A549 (cell line): ENCODE data around the gene KCNG2. TPM values are rescaled to one million over a fixed set of nuclear protein-coding genes. Genes with fewer than 3 reads are reported as not detected.

Source experiments
- ATAC-seq, 2 experiments: fragments of 200-7000 bp in 1 of 2; fragments of >200 bp in 1 of 2; cut with Nextera tagmentation in 1 of 2; cut with Tn5 transposase in 1 of 2; 3 replicates each; pipeline versions ENCODE4 v1.8.0 to v1.9.1; 2018 to 2020; ENCODE audit warnings: mild to moderate bottlenecking in 1 of 2, moderate library complexity in 1 of 2
- CTCF ChIA-PET: fragments of 300-600 bp; sonication (Branson Sonifier 250); formaldehyde crosslinking; extraction: SDS; loops from one replicate; lab custom pipeline; 2021; ENCODE audit warnings: antibody characterized with exemption, inconsistent platforms; lab: Yijun Ruan, JAX
- POLR2A ChIA-PET: fragments of 350-600 bp; formaldehyde crosslinking; extraction: SDS; loops from one replicate; lab custom pipeline; 2021; ENCODE audit warnings: antibody characterized with exemption, inconsistent platforms; lab: Yijun Ruan, JAX
- DNase-seq, 2 experiments: peaks; one replicate each; pipeline versions ENCODE4 v3.0.0 to v3.0.0-alpha.2; 2011 to 2016; ENCODE audit warnings: low read depth in 1 of 2, low spot score in 1 of 2
- FAIRE-seq: peaks from 2 replicates; lab custom pipeline; 2011; peaks lifted over from hg19 to GRCh38; lab: Jason Lieb, UNC
- H3K27ac ChIP-seq, 2 experiments: fragments of >200 bp; sonication (Bioruptor Twin); formaldehyde crosslinking; 3 replicates each; pipeline ENCODE4 v1.5.1; 2016 to 2017
- H3K4me1 ChIP-seq: fragments of >200 bp; sonication (Bioruptor Twin); formaldehyde crosslinking; 3 replicates; pipeline ENCODE4 v1.6.1; 2016
- H3K4me2 ChIP-seq: fragments of >200 bp; sonication (Bioruptor Twin); formaldehyde crosslinking; 3 replicates; pipeline ENCODE4 v1.6.1; 2016
- H3K4me3 ChIP-seq: fragments of >200 bp; sonication (Bioruptor Twin); formaldehyde crosslinking; 3 replicates; pipeline ENCODE4 v1.5.1; 2016
- H3K9me3 ChIP-seq: fragments of >200 bp; sonication (Bioruptor Twin); formaldehyde crosslinking; 3 replicates; pipeline ENCODE4 v1.6.1; 2016
- ATOH8 ChIP-seq: fragments of 250-450 bp; sonication (Bioruptor Pico); IDR thresholded peaks from 2 replicates; pipeline ENCODE4 v1.5.0; 2020; ENCODE audit warnings: low read depth, mild to moderate bottlenecking, moderate library complexity
- CBX2 ChIP-seq: fragments of 200-600 bp; sonication (generic); IDR thresholded peaks from 2 replicates; pipeline ENCODE4 v1.6.1; 2016; ENCODE audit warnings: low read depth, mild to moderate bottlenecking, borderline replicate concordance
- CEBPB ChIP-seq, 2 experiments: fragments of >200 bp in 1 of 2; sonication (Bioruptor Twin) in 1 of 2; formaldehyde crosslinking in 1 of 2; IDR thresholded peaks; 2 replicates each; pipeline ENCODE4 v1.6.1; 2012 to 2016
- CHD2 ChIP-seq: fragments of 150-350 bp; IDR thresholded peaks from 2 replicates; pipeline ENCODE4 v1.6.1; 2014; ENCODE audit warnings: low read length; ENCODE audit not compliant: partially characterized antibody
- CTCF ChIP-seq: fragments of >200 bp; sonication (Bioruptor Twin); formaldehyde crosslinking; IDR thresholded peaks from 3 replicates; pipeline ENCODE4 v1.5.1; 2016
- ELK1 ChIP-seq: fragments of 150-350 bp; IDR thresholded peaks from 2 replicates; pipeline ENCODE4 v1.6.1; 2014; ENCODE audit warnings: low read depth, mild to moderate bottlenecking, low read length
- FOSB ChIP-seq: fragments of 250-450 bp; sonication (Bioruptor Pico); IDR thresholded peaks from 2 replicates; pipeline ENCODE4 v1.5.0; 2020; ENCODE audit warnings: mild to moderate bottlenecking, moderate library complexity
- FOXS1 ChIP-seq: fragments of 250-450 bp; sonication (Bioruptor Pico); IDR thresholded peaks from 2 replicates; pipeline ENCODE4 v1.5.0; 2020; ENCODE audit warnings: mild to moderate bottlenecking, moderate library complexity
- HDAC2 ChIP-seq: fragments of 200-600 bp; sonication (generic); IDR thresholded peaks from 2 replicates; pipeline ENCODE4 v1.6.1; 2016
- HEYL ChIP-seq: fragments of 250-450 bp; sonication (Bioruptor Pico); IDR thresholded peaks from 2 replicates; pipeline ENCODE4 v1.8.0; 2021; ENCODE audit warnings: mild to moderate bottlenecking, moderate library complexity
- HOXB5 ChIP-seq: fragments of 250-450 bp; sonication (Bioruptor Pico); IDR thresholded peaks from 2 replicates; pipeline ENCODE4 v1.5.0; 2020; ENCODE audit warnings: mild to moderate bottlenecking, moderate library complexity
- JUN ChIP-seq, 2 experiments: fragments of >200 bp; sonication (Bioruptor Twin); formaldehyde crosslinking; IDR thresholded peaks; 2 replicates in 1 of 2; 3 replicates in 1 of 2; pipeline ENCODE4 v1.6.1; 2016 to 2017
- KDM5A ChIP-seq: fragments of 200-600 bp; sonication (generic); IDR thresholded peaks from 2 replicates; pipeline ENCODE4 v1.6.1; 2016; ENCODE audit warnings: antibody characterized with exemption, mild to moderate bottlenecking
- MAFK ChIP-seq: fragments of 450-650 bp; IDR thresholded peaks from 2 replicates; pipeline ENCODE4 v1.6.1; 2014; ENCODE audit not compliant: partially characterized antibody
- MAX ChIP-seq: IDR thresholded peaks from 2 replicates; pipeline ENCODE4 v1.6.1; 2012
- MYC ChIP-seq: IDR thresholded peaks from 2 replicates; pipeline ENCODE4 v1.6.1; 2012; ENCODE audit warnings: mild to moderate bottlenecking, inconsistent platforms, low read length, improper control_type of control experiment, borderline replicate concordance
- NFE2L2 ChIP-seq: fragments of 150-350 bp; conservative IDR thresholded peaks from 2 replicates; pipeline ENCODE4 v1.6.1; 2014; ENCODE audit warnings: low read length
- NPAS2 ChIP-seq: fragments of 250-450 bp; sonication (Bioruptor Pico); IDR thresholded peaks from 2 replicates; pipeline ENCODE4 v1.8.0; 2022; ENCODE audit warnings: mild to moderate bottlenecking, moderate library complexity, borderline replicate concordance
- POLR2A ChIP-seq: IDR thresholded peaks from 2 replicates; pipeline ENCODE4 v1.6.1; 2012; ENCODE audit warnings: mild to moderate bottlenecking, low read length
- RAD21 ChIP-seq, 2 experiments: fragments of >200 bp in 1 of 2; sonication (Bioruptor Twin) in 1 of 2; formaldehyde crosslinking in 1 of 2; IDR thresholded peaks in 1 of 2; conservative IDR thresholded peaks in 1 of 2; 2 replicates in 1 of 2; 3 replicates in 1 of 2; pipeline ENCODE4 v1.6.1; 2012 to 2018; ENCODE audit warnings: inconsistent platforms in 1 of 2
- RCOR1 ChIP-seq: fragments of 150-350 bp; IDR thresholded peaks from 2 replicates; pipeline ENCODE4 v1.6.1; 2014; ENCODE audit warnings: antibody characterized with exemption, low read length, low read depth
- RFX5 ChIP-seq: fragments of 450-650 bp; IDR thresholded peaks from 2 replicates; pipeline ENCODE4 v1.7.1; 2014; ENCODE audit warnings: antibody characterized with exemption, mild to moderate bottlenecking, moderate library complexity
- RNF2 ChIP-seq: fragments of 200-600 bp; sonication (generic); IDR thresholded peaks from 2 replicates; pipeline ENCODE4 v1.6.1; 2016; ENCODE audit warnings: low read depth, mild to moderate bottlenecking, antibody characterized with exemption, moderate library complexity, borderline replicate concordance
- SMC3 ChIP-seq: fragments of >200 bp; sonication (Bioruptor Twin); formaldehyde crosslinking; IDR thresholded peaks from 3 replicates; pipeline ENCODE4 v1.6.1; 2018; ENCODE audit warnings: inconsistent platforms
- TFCP2L1 ChIP-seq: fragments of 250-450 bp; sonication (Bioruptor Pico); IDR thresholded peaks from 2 replicates; pipeline ENCODE4 v1.5.0; 2021; ENCODE audit warnings: mild to moderate bottlenecking
- ZFP36 ChIP-seq: fragments of 450-650 bp; IDR thresholded peaks from 2 replicates; pipeline ENCODE4 v1.6.1; 2014; ENCODE audit warnings: borderline replicate concordance; ENCODE audit not compliant: partially characterized antibody
- ZNF302 ChIP-seq: fragments of 250-450 bp; sonication (Bioruptor Pico); IDR thresholded peaks from 2 replicates; pipeline ENCODE4 v1.9.0; 2021; ENCODE audit warnings: inconsistent platforms, mild to moderate bottlenecking, moderate library complexity
- WGBS: methylation state at CpG from one replicate; pipeline ENCODE4 v1.1.6; 2017; ENCODE audit errors: missing lambda C conversion rate; 5-methylcytosine and 5-hydroxymethylcytosine counted together
- polyA plus RNA-seq, 4 experiments: library from polyadenylated mRNA; depleted of rRNA in 3 of 4; stranded (reverse); fragments of >200 nt; fragmentation: RNase III in 1 of 4; extraction: RNeasy Plus Mini Kit Qiagen cat#74134 plus additional on column Dnase treatment in 1 of 4; gene quantifications; 2 replicates in 3 of 4; 3 replicates in 1 of 4; pipeline ENCODE4 v1.2.3, GENCODE V29; 2011 to 2017
- TF ChIP-seq, protein P1 (sequence below): fragments of >200 bp; sonication (Bioruptor Twin); formaldehyde crosslinking; IDR thresholded peaks from 2 replicates; pipeline ENCODE4 v1.6.1; 2016
- TF ChIP-seq, protein P2 (sequence below): IDR thresholded peaks from 2 replicates; pipeline ENCODE4 v1.6.1; 2012

The KCNG2 gene
- polyA plus RNA-seq, 2 of the 4 experiments (the other 2 are of a cell fraction), result not detected

- FAIRE-seq (no peak), DNase-seq (no peak), ATAC-seq (no peak)
- Histone ChIP-seq H3K9me3 (no peaks in the 10 kb centered on the region), H3K4me2 (peak overlapping the region; percentile 69), H3K27ac (no peak overlapping the region; a peak in 1 of 6 replicates), H3K4me3 (peak overlapping the region; percentile 35), H3K4me1 (no peaks in the 10 kb centered on the region; the same call in 2 of the 3 replicates)
- POLR2A ChIA-PET, result no interaction called here
- CTCF ChIA-PET, result interaction anchor here (0.8 kb wide), 1 partner anchor 10 kb away, joined by 4 read pairs; no protein-coding TSS in a partner anchor
- WGBS, result 15% methylated on average over 10 of the region's 78 CpGs
- no peak for TF ChIP-seq FOSB
- TF ChIP-seq CBX2, result no peak
- no peak for TF ChIP-seq CEBPB (IDR thresholded peaks at IDR 0.05)
- TF ChIP-seq RNF2, result no peak
- no peak for TF ChIP-seq MYC
- no peak for TF ChIP-seq RFX5
- TF ChIP-seq FOXS1 (CRISPR knock-in tag), result no peak
- no peak for TF ChIP-seq POLR2A
- no peak for TF ChIP-seq TFCP2L1 (CRISPR knock-in tag)
- no peak for TF ChIP-seq HOXB5 (CRISPR knock-in tag)
- no peak for TF ChIP-seq SMC3
- TF ChIP-seq NPAS2 (CRISPR knock-in tag), result no peak
- no peak for TF ChIP-seq NFE2L2
- TF ChIP-seq, protein P1, sequence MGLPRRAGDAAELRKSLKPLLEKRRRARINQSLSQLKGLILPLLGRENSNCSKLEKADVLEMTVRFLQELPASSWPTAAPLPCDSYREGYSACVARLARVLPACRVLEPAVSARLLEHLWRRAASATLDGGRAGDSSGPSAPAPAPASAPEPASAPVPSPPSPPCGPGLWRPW, result no peak
- TF ChIP-seq, protein P2, sequence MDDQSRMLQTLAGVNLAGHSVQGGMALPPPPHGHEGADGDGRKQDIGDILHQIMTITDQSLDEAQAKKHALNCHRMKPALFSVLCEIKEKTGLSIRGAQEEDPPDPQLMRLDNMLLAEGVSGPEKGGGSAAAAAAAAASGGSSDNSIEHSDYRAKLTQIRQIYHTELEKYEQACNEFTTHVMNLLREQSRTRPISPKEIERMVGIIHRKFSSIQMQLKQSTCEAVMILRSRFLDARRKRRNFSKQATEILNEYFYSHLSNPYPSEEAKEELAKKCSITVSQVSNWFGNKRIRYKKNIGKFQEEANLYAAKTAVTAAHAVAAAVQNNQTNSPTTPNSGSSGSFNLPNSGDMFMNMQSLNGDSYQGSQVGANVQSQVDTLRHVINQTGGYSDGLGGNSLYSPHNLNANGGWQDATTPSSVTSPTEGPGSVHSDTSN, result no peak
- TF ChIP-seq ELK1, result no peak
- no peak for TF ChIP-seq MAFK
- TF ChIP-seq HDAC2, result no peak
These were observed 734 bp downstream of the KCNG2 start for GRCh38 chr18:79798346-79798998.

GRCh38 chr18:79798999-79799370 is 1.2 kb downstream of the KCNG2 start:
- DNase-seq (no peak), FAIRE-seq (no peak), ATAC-seq (no peak; a peak in 1 of 6 replicates)
- Histone ChIP-seq H3K4me3 (peak overlapping the region; percentile 35; the same call in 2 of the 3 replicates), H3K4me1 (no peaks in the 10 kb centered on the region; the same call in 2 of the 3 replicates), H3K4me2 (peak overlapping the region; percentile 69), H3K9me3 (no peaks in the 10 kb centered on the region), H3K27ac (no peak overlapping the region)
- WGBS, result 13% methylated on average over 3 of the region's 14 CpGs
- POLR2A ChIA-PET, result no interaction called here
- CTCF ChIA-PET, result no interaction called here
- TF ChIP-seq KDM5A, result no peak
- no peak for TF ChIP-seq POLR2A
- no peak for TF ChIP-seq HEYL (CRISPR knock-in tag)
- no peak for TF ChIP-seq MAX
- no peak for TF ChIP-seq JUN (IDR thresholded peaks at IDR 0.05)
- no peak for TF ChIP-seq NPAS2 (CRISPR knock-in tag)
- no peak for TF ChIP-seq ATOH8
- no peak for TF ChIP-seq RAD21 (conservative IDR thresholded peaks at IDR 0.05 in 1 of 2, IDR thresholded peaks at IDR 0.05 in 1 of 2)
- TF ChIP-seq CTCF, result no peak
- TF ChIP-seq ELK1, result no peak
- no peak for TF ChIP-seq ZFP36
- no peak for TF ChIP-seq RCOR1
- TF ChIP-seq CHD2, result no peak
- TF ChIP-seq TFCP2L1 (CRISPR knock-in tag), result no peak
- TF ChIP-seq CEBPB (IDR thresholded peaks at IDR 0.05), result no peak
- TF ChIP-seq ZNF302, result no peak
- no peak for TF ChIP-seq FOXS1 (CRISPR knock-in tag)
- no peak for TF ChIP-seq FOSB
- TF ChIP-seq SMC3, result no peak
